DND-41 (cell line): ENCODE measurements around the gene HCN3.

Experiments used
- ATAC-seq: fragments of 200-7000 bp; cut with Tn5 transposase; 3 replicates; pipeline ENCODE4 v1.9.1; 2021; ENCODE audit warnings: low read depth; ENCODE audit not compliant: insufficient read depth
- DNase-seq: peaks from one replicate; pipeline ENCODE4 v3.0.0-alpha.2; 2020
- H2AFZ ChIP-seq: 2 replicates; pipeline ENCODE4 v1.6.0; 2012; ENCODE audit warnings: low read depth, low read length
- H3K27ac ChIP-seq: 2 replicates; pipeline ENCODE4 v1.5.1; 2012; ENCODE audit warnings: low read length, inconsistent platforms
- H3K27me3 ChIP-seq: fragments of 200-600 bp; sonication (generic); 2 replicates; pipeline ENCODE4 v1.6.0; 2012; ENCODE audit warnings: low read length, mild to moderate bottlenecking, inconsistent platforms; ENCODE audit not compliant: insufficient read depth, poor library complexity
- H3K36me3 ChIP-seq: 2 replicates; pipeline ENCODE4 v1.5.1; 2012; ENCODE audit warnings: low read length, inconsistent platforms; ENCODE audit not compliant: insufficient read depth
- H3K4me1 ChIP-seq: 2 replicates; pipeline ENCODE4 v1.5.1; 2012; ENCODE audit warnings: mild to moderate bottlenecking, low read length; ENCODE audit not compliant: insufficient read depth
- H3K4me2 ChIP-seq: 2 replicates; pipeline ENCODE4 v1.6.0; 2012; ENCODE audit warnings: mild to moderate bottlenecking, moderate library complexity, low read length, inconsistent platforms; ENCODE audit not compliant: insufficient read depth
- H3K4me3 ChIP-seq, 2 experiments: fragments of 200-600 bp in 1 of 2; shearing (Covaris generic) in 1 of 2; 2 replicates each; pipeline ENCODE4 v1.5.1; 2012 to 2016; ENCODE audit warnings: inconsistent platforms in 2 of 2, low read length in 2 of 2, mild to moderate bottlenecking in 2 of 2, low read depth in 1 of 2, moderate library complexity in 1 of 2
- H3K79me2 ChIP-seq: 2 replicates; pipeline ENCODE4 v1.6.0; 2012; ENCODE audit warnings: low read length, inconsistent platforms; ENCODE audit not compliant: insufficient read depth
- H3K9ac ChIP-seq: 2 replicates; pipeline ENCODE4 v1.6.0; 2012; ENCODE audit warnings: low read depth, mild to moderate bottlenecking, inconsistent platforms, low read length, moderate library complexity
- H3K9me3 ChIP-seq: 2 replicates; pipeline ENCODE4 v1.5.1; 2012; ENCODE audit warnings: low read length, moderate library complexity, mild to moderate bottlenecking, inconsistent platforms; ENCODE audit not compliant: insufficient read depth, severe bottlenecking
- H4K20me1 ChIP-seq: 2 replicates; pipeline ENCODE4 v1.6.0; 2012; ENCODE audit warnings: low read length; ENCODE audit not compliant: insufficient read depth
- EZH2 ChIP-seq: IDR thresholded peaks from 3 replicates; pipeline ENCODE4 v1.6.1; 2012; ENCODE audit warnings: borderline replicate concordance, low read depth, mild to moderate bottlenecking, moderate library complexity, low read length, inconsistent platforms; ENCODE audit not compliant: severe bottlenecking
- TF ChIP-seq, protein P1 (sequence below): IDR thresholded peaks from 2 replicates; pipeline ENCODE4 v1.5.1; 2012; ENCODE audit warnings: borderline replicate concordance, low read length, moderate library complexity, mild to moderate bottlenecking; ENCODE audit not compliant: poor library complexity, severe bottlenecking; ENCODE audit errors: extremely low read depth

The HCN3 gene

DNA sequence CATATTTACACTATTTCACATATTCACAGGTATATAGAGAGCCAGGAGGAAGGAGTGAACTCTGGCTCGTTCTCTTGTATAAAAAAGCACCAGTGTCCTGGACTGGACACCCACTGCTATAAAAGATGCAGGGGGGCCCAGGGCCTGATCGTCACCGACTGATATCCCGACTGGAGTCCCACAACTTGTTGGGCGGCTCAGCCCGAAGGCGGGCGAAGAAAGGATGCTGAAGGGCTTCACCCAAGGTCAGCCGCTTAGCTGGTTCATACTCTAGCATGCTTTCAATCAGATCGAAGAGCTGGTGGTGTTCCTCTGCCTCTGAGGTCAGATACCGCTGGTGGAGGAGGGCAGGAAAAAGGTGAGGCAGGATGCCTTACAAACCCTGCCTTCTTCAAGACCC, 14.2 kb upstream of the HCN3 start:
- Histone ChIP-seq H3K36me3 (peaks cover 70% of the 10 kb centered on the region), H3K4me2 (peak overlapping the region; percentile 94; the same call in 1 of the 2 replicates), H3K4me1 (peaks cover 28% of the 10 kb centered on the region), H4K20me1 (peaks cover 11% of the 10 kb centered on the region; the same call in 1 of the 2 replicates), H3K9ac (no peak overlapping the region), H2AFZ (no peak overlapping the region), H3K79me2 (peaks cover 24% of the 10 kb centered on the region), H3K4me3 (0 out of 4 replicates have a peak overlapping the region, but pooled peaks of 1 of the 2 experiments have one; percentile 67), H3K27ac (no peak overlapping the region), H3K9me3 (no peaks in the 10 kb centered on the region), H3K27me3 (no peaks in the 10 kb centered on the region)
- DNase-seq (no peak), ATAC-seq (no peak)
- no peak for TF ChIP-seq EZH2
- TF ChIP-seq, protein P1, sequence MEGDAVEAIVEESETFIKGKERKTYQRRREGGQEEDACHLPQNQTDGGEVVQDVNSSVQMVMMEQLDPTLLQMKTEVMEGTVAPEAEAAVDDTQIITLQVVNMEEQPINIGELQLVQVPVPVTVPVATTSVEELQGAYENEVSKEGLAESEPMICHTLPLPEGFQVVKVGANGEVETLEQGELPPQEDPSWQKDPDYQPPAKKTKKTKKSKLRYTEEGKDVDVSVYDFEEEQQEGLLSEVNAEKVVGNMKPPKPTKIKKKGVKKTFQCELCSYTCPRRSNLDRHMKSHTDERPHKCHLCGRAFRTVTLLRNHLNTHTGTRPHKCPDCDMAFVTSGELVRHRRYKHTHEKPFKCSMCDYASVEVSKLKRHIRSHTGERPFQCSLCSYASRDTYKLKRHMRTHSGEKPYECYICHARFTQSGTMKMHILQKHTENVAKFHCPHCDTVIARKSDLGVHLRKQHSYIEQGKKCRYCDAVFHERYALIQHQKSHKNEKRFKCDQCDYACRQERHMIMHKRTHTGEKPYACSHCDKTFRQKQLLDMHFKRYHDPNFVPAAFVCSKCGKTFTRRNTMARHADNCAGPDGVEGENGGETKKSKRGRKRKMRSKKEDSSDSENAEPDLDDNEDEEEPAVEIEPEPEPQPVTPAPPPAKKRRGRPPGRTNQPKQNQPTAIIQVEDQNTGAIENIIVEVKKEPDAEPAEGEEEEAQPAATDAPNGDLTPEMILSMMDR = no peak

GRCh38 chr1:155266553-155266952, 10.7 kb upstream of the HCN3 start:
- Histone ChIP-seq H3K27ac (no peak overlapping the region), H2AFZ (no peak overlapping the region), H3K9me3 (no peaks in the 10 kb centered on the region), H3K9ac (no peak overlapping the region), H3K4me3 (no peak overlapping the region), H3K36me3 (peaks cover 86% of the 10 kb centered on the region), H4K20me1 (peaks cover 18% of the 10 kb centered on the region; the same call in 1 of the 2 replicates), H3K79me2 (peaks cover 31% of the 10 kb centered on the region), H3K4me2 (no peak overlapping the region), H3K27me3 (no peaks in the 10 kb centered on the region), H3K4me1 (peaks cover 22% of the 10 kb centered on the region)
- DNase-seq (no peak), ATAC-seq (no peak)
- TF ChIP-seq, protein P1 = no peak
- no peak for TF ChIP-seq EZH2

GRCh38 chr1:155267373-155267772, 9.9 kb upstream of the HCN3 start:
- Histone ChIP-seq H3K4me2 (no peak overlapping the region), H4K20me1 (peaks cover 23% of the 10 kb centered on the region; the same call in 1 of the 2 replicates), H3K79me2 (peaks cover 33% of the 10 kb centered on the region), H3K27me3 (no peaks in the 10 kb centered on the region), H3K9me3 (no peaks in the 10 kb centered on the region), H3K27ac (no peak overlapping the region), H2AFZ (no peak overlapping the region), H3K9ac (no peak overlapping the region), H3K4me3 (no peak overlapping the region), H3K36me3 (peaks cover 89% of the 10 kb centered on the region), H3K4me1 (peaks cover 26% of the 10 kb centered on the region)
- no peak for TF ChIP-seq EZH2
- TF ChIP-seq, protein P1 = no peak
- DNase-seq (no peak), ATAC-seq (no peak)
